Naive thymus-derived CD8-positive, alpha-beta T cell (primary cell): ENCODE measurements around the gene C2CD4A. TPM values are rescaled to one million over a fixed set of nuclear protein-coding genes. Genes with fewer than 3 reads are reported as not detected.

Source experiments
- polyA plus RNA-seq, 3 donors: library from polyadenylated mRNA; unstranded; fragments of 300-500 nt; fragmentation: Illumina TruSeq; gene quantifications; one replicate each; pipeline ENCODE4 v1.2.3, GENCODE V29; 2021
- total RNA-seq, 8 experiments: library from RNA in 2 of 8; stranded (reverse) in 2 of 8; gene quantifications; one replicate each; pipeline ENCODE4 v1.2.3 and lab custom pipeline; 2021 to 2026

The C2CD4A gene
- total and polyA plus RNA-seq, 5 experiments from 2014 or later, result not detected

Other genes with a start within 250 kb of the C2CD4A start
- 100 to 1,000 TPM; 103 to 109 TPM for gene VPS13C, start 6.5 kb upstream of the C2CD4A start, total RNA-seq
- 10 to 100 TPM; 11.1 to 17.6 (median 13.3) TPM for gene VPS13C, start 6.5 kb upstream of the C2CD4A start, polyA plus RNA-seq
- not detected for gene C2CD4B, start 98.3 kb downstream of the C2CD4A start, total RNA-seq
- gene C2CD4B, start 98.3 kb downstream of the C2CD4A start, polyA plus RNA-seq, result not detected